Lower leg skin (tissue), 4 donors: Measurements from ENCODE around the gene OR2Y1. TPM values are rescaled to one million over a fixed set of nuclear protein-coding genes. Genes with fewer than 3 reads are reported as not detected.

Experiments
- DNase-seq, 2 donors: peaks; one replicate each; pipeline ENCODE4 v3.0.0-alpha.2; 2019; ENCODE audit warnings: low spot score in 2 of 2
- H3K4me3 ChIP-seq: fragments of 200-600 bp; sonication (generic); 2 replicates; pipeline ENCODE4 v1.5.1; 2017; ENCODE audit warnings: mild to moderate bottlenecking, low read depth; ENCODE audit not compliant: poor library complexity, severe bottlenecking
- POLR2A ChIP-seq, 2 donors: fragments of 450-650 bp; IDR thresholded peaks; one replicate each; pipeline ENCODE4 v1.6.1; 2016 to 2017; ENCODE audit warnings: antibody characterized with exemption in 2 of 2, mild to moderate bottlenecking in 1 of 2, moderate library complexity in 1 of 2
- WGBS, 2 donors: methylation state at CpG; one replicate each; pipeline ENCODE4 v1.1.5; 2018; 5-methylcytosine and 5-hydroxymethylcytosine counted together
- intact Hi-C: fragments of 100-400 bp; cut with DNase I; formaldehyde crosslinking; loops from one replicate; pipeline ENCODE4 v1.15.0; 2023; ENCODE audit warnings: low total_unique reads
- total RNA-seq, 4 donors: library from RNA; depleted of rRNA; stranded (reverse); fragments of >200 nt; gene quantifications; one replicate each; pipeline ENCODE4 v1.1.0, GENCODE V29; 2016
- TF ChIP-seq, protein P1 (sequence below), 3 donors: fragments of 450-650 bp; IDR thresholded peaks; one replicate each; pipeline ENCODE4 v1.5.1; 2016; ENCODE audit warnings: antibody characterized with exemption in 3 of 3, mild to moderate bottlenecking in 3 of 3, moderate library complexity in 2 of 3

OR2Y1 gene
- total RNA-seq, 4 donors from 2014 or later, result not detected

DNA sequence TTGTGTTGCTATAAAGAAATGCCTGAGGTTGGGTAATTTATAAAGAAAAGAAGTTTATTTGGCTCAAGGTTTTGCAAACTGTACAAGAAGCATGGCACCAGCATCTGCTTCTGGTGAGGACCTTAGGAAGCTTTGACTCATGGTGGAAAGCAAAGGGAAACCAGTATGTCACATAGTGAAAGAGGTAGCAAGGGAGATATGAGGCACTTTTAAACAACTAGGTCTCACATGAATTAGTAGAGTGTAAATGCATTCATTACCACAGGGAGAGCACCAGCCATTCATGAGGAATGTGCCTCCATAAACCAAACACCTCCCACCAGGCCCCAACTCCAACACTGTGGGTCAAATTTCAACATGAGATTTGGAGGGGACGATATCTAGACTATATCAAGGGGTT is 40.8 kb downstream of the OR2Y1 start:
- 78 to 82% methylated on average over 1 of the region's 1 CpG for WGBS, 2 donors
- TF ChIP-seq, protein P1, sequence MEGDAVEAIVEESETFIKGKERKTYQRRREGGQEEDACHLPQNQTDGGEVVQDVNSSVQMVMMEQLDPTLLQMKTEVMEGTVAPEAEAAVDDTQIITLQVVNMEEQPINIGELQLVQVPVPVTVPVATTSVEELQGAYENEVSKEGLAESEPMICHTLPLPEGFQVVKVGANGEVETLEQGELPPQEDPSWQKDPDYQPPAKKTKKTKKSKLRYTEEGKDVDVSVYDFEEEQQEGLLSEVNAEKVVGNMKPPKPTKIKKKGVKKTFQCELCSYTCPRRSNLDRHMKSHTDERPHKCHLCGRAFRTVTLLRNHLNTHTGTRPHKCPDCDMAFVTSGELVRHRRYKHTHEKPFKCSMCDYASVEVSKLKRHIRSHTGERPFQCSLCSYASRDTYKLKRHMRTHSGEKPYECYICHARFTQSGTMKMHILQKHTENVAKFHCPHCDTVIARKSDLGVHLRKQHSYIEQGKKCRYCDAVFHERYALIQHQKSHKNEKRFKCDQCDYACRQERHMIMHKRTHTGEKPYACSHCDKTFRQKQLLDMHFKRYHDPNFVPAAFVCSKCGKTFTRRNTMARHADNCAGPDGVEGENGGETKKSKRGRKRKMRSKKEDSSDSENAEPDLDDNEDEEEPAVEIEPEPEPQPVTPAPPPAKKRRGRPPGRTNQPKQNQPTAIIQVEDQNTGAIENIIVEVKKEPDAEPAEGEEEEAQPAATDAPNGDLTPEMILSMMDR (IDR thresholded peaks at IDR 0.05), result no peak
- no peak for TF ChIP-seq POLR2A (IDR thresholded peaks at IDR 0.05)
- H3K4me3 ChIP-seq, result no peak overlapping the region
- intact Hi-C loops, result no loop called here
- DNase-seq, result no peak

DNA sequence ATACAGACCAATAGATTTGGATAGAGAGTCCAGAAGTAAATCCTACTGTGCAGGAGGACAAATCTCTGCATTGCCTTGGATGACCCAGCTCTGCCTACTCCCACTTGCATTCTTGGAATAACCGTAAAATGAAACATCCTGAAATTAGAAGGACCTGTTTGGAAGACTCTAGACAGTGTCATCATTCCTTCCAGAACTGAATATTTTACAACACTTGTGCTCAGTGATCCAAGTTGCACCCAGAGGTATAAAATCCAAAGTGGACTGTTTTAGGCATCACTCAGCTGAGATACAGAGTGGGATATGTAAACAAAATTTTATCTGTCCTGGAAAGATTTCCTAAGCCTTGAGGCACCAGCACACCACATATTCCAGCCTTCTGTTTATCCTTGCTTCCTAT is 43.7 kb downstream of the OR2Y1 start:
- 86 to 94% methylated on average over 1 of the region's 1 CpG for WGBS, 2 donors
- H3K4me3 ChIP-seq, result no peak overlapping the region
- intact Hi-C loops, result no loop called here
- TF ChIP-seq, protein P1 (IDR thresholded peaks at IDR 0.05), result no peak
- no peak for TF ChIP-seq POLR2A (IDR thresholded peaks at IDR 0.05)
- no peak for DNase-seq

DNA sequence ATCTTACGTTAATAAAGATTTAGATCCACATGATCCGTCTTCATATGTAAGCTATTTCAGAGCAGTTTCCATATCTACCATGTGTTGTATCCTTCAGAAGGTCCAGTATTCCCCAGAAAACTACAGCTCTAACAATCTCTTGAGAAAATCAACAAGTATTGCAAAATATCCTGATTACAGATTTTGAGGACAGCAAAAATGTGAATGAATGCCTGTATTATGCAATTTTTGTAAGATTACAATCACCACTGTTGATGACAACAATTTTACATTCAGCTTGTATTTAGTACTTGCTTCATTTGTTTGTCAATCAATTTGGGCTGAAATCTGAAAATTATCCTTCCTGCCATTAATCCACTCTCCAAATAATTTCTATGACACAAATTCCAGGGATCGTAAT is 47.4 kb downstream of the OR2Y1 start:
- H3K4me3 ChIP-seq, result no peak overlapping the region
- 47 to 69% methylated on average over 3 of the region's 3 CpGs for whole genome bisulfite sequencing, 2 donors
- TF ChIP-seq, protein P1 (IDR thresholded peaks at IDR 0.05), result no peak
- TF ChIP-seq POLR2A (IDR thresholded peaks at IDR 0.05), result no peak
- intact Hi-C loops, result no loop called here
- DNase-seq, result no peak

DNA sequence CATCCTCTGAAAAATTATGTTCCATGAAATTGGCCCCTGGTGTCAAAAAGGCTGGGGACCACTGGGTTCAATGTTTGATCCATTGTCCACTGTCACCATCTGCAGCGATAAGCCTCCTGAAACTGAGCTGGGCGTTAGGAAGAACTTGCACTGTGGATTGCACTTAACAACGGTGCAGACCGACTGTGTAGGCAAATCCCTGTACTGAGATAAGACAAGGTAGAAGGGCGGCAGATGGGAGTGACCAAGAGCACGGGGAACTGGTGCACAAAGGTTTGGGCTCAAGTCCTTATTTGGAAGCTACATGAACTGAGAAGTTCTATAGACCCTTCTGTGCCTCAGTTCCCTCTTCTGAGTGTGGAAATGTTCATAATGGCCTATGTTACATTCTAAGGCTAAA is 48.8 kb downstream of the OR2Y1 start:
- DNase-seq, result no peak
- no peak overlapping the region for H3K4me3 ChIP-seq
- WGBS, 2 donors, result 85 to 86% methylated on average over 6 of the region's 6 CpGs
- TF ChIP-seq, protein P1 (IDR thresholded peaks at IDR 0.05), result no peak
- no peak for TF ChIP-seq POLR2A (IDR thresholded peaks at IDR 0.05)
- intact Hi-C loops, result no loop called here

DNA sequence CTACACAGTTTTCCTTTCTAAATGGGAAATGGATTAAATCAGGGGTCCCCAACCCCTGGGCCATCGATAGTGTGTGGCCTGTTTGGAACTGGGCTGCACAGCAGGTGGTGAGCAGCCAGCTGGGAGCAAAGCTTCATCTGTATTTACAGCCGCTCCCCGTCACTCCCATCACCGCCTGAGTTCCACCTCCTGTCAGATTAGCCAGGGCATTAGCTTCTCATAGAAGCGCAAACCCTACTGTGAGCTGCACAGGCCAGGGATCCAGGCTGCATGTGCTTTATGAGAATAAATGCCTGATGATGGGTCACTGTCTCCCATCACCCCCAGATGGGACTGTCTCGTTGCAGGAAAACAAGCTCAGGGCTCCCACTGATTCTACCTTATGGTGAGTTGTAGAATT is 49.3 kb downstream of the OR2Y1 start:
- no peak overlapping the region for H3K4me3 ChIP-seq
- 66 to 78% methylated on average over 6 of the region's 6 CpGs for whole genome bisulfite sequencing, 2 donors
- no peak for DNase-seq
- TF ChIP-seq, protein P1 (IDR thresholded peaks at IDR 0.05), result no peak
- no peak for TF ChIP-seq POLR2A (IDR thresholded peaks at IDR 0.05)
- intact Hi-C loops, result no loop called here

DNA sequence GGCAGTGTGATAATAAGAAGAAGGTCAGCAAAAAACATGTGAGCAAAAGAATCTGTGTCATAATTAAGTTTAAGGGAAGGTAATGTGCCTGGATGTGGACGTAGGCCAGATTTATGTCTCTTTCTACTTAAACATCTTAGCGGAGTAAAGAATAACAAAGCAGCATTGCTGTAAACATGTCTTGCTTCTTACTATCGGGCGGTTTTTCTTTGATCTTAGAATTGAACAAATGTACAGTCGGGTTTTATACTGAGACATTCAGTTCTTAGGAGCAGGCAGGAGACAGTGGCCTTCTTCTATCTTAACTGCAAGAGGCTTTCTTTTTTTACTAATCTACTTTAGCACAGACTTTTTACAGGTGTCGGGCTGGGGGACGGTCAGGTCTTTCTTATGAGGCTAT is 50.1 kb downstream of the OR2Y1 start:
- no peak for DNase-seq
- TF ChIP-seq POLR2A (IDR thresholded peaks at IDR 0.05), result no peak
- TF ChIP-seq, protein P1 (IDR thresholded peaks at IDR 0.05), result no peak
- no peak overlapping the region for H3K4me3 ChIP-seq
- intact Hi-C loops, result no loop called here
- 68 to 76% methylated on average over 7 of the region's 7 CpGs for WGBS, 2 donors
